ENCODE results near the gene ACADSB.

Gene ACADSB

GRCh38 chr10:123004298-123004697 is 4.5 kb upstream of the ACADSB start:
- no peak for DNase-seq (ENCODE audit: low spot score)

- DNase-seq (ENCODE audit: low spot score), result peak; percentile 58
These were observed 1.1 kb upstream of the ACADSB start for GRCh38 chr10:123007558-123008354.

GRCh38 chr10:123009105-123009820 is 457 bp downstream of the ACADSB start:
- DNase-seq (ENCODE audit: low spot score), result peak; percentile 9

GRCh38 chr10:123011987-123012386 is 3.2 kb downstream of the ACADSB start:
- DNase-seq (ENCODE audit: low spot score), result no peak

- no peak for DNase-seq (ENCODE audit: low spot score)
These were observed 4.9 kb downstream of the ACADSB start for GRCh38 chr10:123013456-123014419.

- DNase-seq (ENCODE audit: low spot score), result no peak
These were observed 6.0 kb downstream of the ACADSB start for GRCh38 chr10:123014772-123015171.

- DNase-seq (ENCODE audit: low spot score), result no peak
These were observed 7.4 kb downstream of the ACADSB start for GRCh38 chr10:123016228-123016627.

GRCh38 chr10:123017421-123018165 is 8.8 kb downstream of the ACADSB start:
- DNase-seq (ENCODE audit: low spot score), result no peak

GRCh38 chr10:123018531-123018930 is 9.7 kb downstream of the ACADSB start:
- no peak for DNase-seq (ENCODE audit: low spot score)

GRCh38 chr10:123019264-123019663 is 10.5 kb downstream of the ACADSB start:
- DNase-seq (ENCODE audit: low spot score), result no peak

GRCh38 chr10:123019941-123020703 is 11.3 kb downstream of the ACADSB start:
- no peak for DNase-seq (ENCODE audit: low spot score)

- DNase-seq (ENCODE audit: low spot score), result no peak
These were observed 12.7 kb downstream of the ACADSB start for GRCh38 chr10:123021517-123021916.

GRCh38 chr10:123024540-123024939 is 15.7 kb downstream of the ACADSB start:
- DNase-seq (ENCODE audit: low spot score), result no peak

- no peak for DNase-seq (ENCODE audit: low spot score)
These were observed 17.5 kb downstream of the ACADSB start for GRCh38 chr10:123026302-123026701.

- no peak for DNase-seq (ENCODE audit: low spot score)
These were observed 19.1 kb downstream of the ACADSB start for GRCh38 chr10:123027861-123028260.

- DNase-seq (ENCODE audit: low spot score), result no peak
These were observed 22.3 kb downstream of the ACADSB start for GRCh38 chr10:123031124-123031523.

GRCh38 chr10:123034332-123034731 is 25.5 kb downstream of the ACADSB start:
- DNase-seq (ENCODE audit: low spot score), result no peak

- DNase-seq (ENCODE audit: low spot score), result no peak
These were observed 26.8 kb downstream of the ACADSB start for GRCh38 chr10:123035467-123036086.

GRCh38 chr10:123038782-123039631 is 30.2 kb downstream of the ACADSB start:
- no peak for DNase-seq (ENCODE audit: low spot score)

- DNase-seq (ENCODE audit: low spot score), result no peak
These were observed 30.8 kb downstream of the ACADSB start for GRCh38 chr10:123039632-123039930.
